ENCODE data around the gene PUS7. TPM values are rescaled to one million over a fixed set of nuclear protein-coding genes. Genes with fewer than 3 reads are reported as not detected.
"Not testable (repeated sequence)": the region's sequence is repeated elsewhere in the genome, so short reads cannot be mapped to it uniquely, and the experiment has no call there.

Gene PUS7
- polyA plus RNA-seq, 1 donor, result 14.4 TPM

- no peak overlapping the region for H3K4me3 ChIP-seq (ENCODE audit: low read length)
- no CpG with 5 or more reads among the region's 2 CpGs for WGBS (ENCODE audit: insufficient coverage, low lambda C conversion rate)
Observed at GRCh38 chr7:105423987-105424386, 98.1 kb downstream of the PUS7 start.

GRCh38 chr7:105413887-105414437, 108.1 kb downstream of the PUS7 start:
- peaks cover 3% of the 10 kb centered on the region for H3K9me3 ChIP-seq (ENCODE audit: control insufficient read depth, low read depth, low read length)
- H3K4me3 ChIP-seq (ENCODE audit: low read length), result no peak overlapping the region
- no peaks in the 10 kb centered on the region for H3K27me3 ChIP-seq (ENCODE audit: control insufficient read depth, insufficient read depth, low read length)
- WGBS (ENCODE audit: insufficient coverage, low lambda C conversion rate), result 86% methylated on average over 7 of the region's 8 CpGs
- DNase-seq, result no peak
- no peaks in the 10 kb centered on the region for H3K36me3 ChIP-seq (ENCODE audit: control insufficient read depth, insufficient read depth, low read length)
- no peak overlapping the region for H3K27ac ChIP-seq (ENCODE audit: low read length)
- no peaks in the 10 kb centered on the region for H3K4me1 ChIP-seq (ENCODE audit: control insufficient read depth, insufficient read depth, low read length)

More at GRCh38 chr7:105423987-105424386, 98.1 kb downstream of the PUS7 start:
- H3K27me3 ChIP-seq (ENCODE audit: control insufficient read depth, insufficient read depth, low read length), result no peaks in the 10 kb centered on the region
- no peaks in the 10 kb centered on the region for H3K4me1 ChIP-seq (ENCODE audit: control insufficient read depth, insufficient read depth, low read length)
- no peaks in the 10 kb centered on the region for H3K9me3 ChIP-seq (ENCODE audit: control insufficient read depth, low read depth, low read length)
- H3K27ac ChIP-seq (ENCODE audit: low read length), result no peak overlapping the region
- no peak for DNase-seq
- no peaks in the 10 kb centered on the region for H3K36me3 ChIP-seq (ENCODE audit: control insufficient read depth, insufficient read depth, low read length)

GRCh38 chr7:105410774-105411173, 111.3 kb downstream of the PUS7 start:
- no CpG with 5 or more reads among the region's 36 CpGs for WGBS (ENCODE audit: insufficient coverage, low lambda C conversion rate)
- DNase-seq; H3K27me3 ChIP-seq (ENCODE audit: control insufficient read depth, insufficient read depth, low read length): not testable (repeated sequence)

GRCh38 chr7:105409775-105410174, 112.3 kb downstream of the PUS7 start:
- H3K9me3 ChIP-seq (ENCODE audit: control insufficient read depth, low read depth, low read length); H3K27ac ChIP-seq (ENCODE audit: low read length); DNase-seq; H3K4me1 ChIP-seq (ENCODE audit: control insufficient read depth, insufficient read depth, low read length); H3K4me3 ChIP-seq (ENCODE audit: low read length); H3K27me3 ChIP-seq (ENCODE audit: control insufficient read depth, insufficient read depth, low read length); H3K36me3 ChIP-seq (ENCODE audit: control insufficient read depth, insufficient read depth, low read length): not testable (repeated sequence)
- no CpG with 5 or more reads among the region's 3 CpGs for WGBS (ENCODE audit: insufficient coverage, low lambda C conversion rate)

More at GRCh38 chr7:105410774-105411173, 111.3 kb downstream of the PUS7 start:
- H3K27ac ChIP-seq (ENCODE audit: low read length); H3K4me1 ChIP-seq (ENCODE audit: control insufficient read depth, insufficient read depth, low read length); H3K36me3 ChIP-seq (ENCODE audit: control insufficient read depth, insufficient read depth, low read length); H3K4me3 ChIP-seq (ENCODE audit: low read length); H3K9me3 ChIP-seq (ENCODE audit: control insufficient read depth, low read depth, low read length): not testable (repeated sequence)

GRCh38 chr7:105408791-105409410, 113.2 kb downstream of the PUS7 start:
- 100% methylated on average over 4 of the region's 5 CpGs for WGBS (ENCODE audit: insufficient coverage, low lambda C conversion rate)
- no peaks in the 10 kb centered on the region for H3K4me1 ChIP-seq (ENCODE audit: control insufficient read depth, insufficient read depth, low read length)

More at GRCh38 chr7:105408791-105409410, 113.2 kb downstream of the PUS7 start:
- no peak for DNase-seq
- H3K36me3 ChIP-seq (ENCODE audit: control insufficient read depth, insufficient read depth, low read length), result no peaks in the 10 kb centered on the region
- no peaks in the 10 kb centered on the region for H3K27me3 ChIP-seq (ENCODE audit: control insufficient read depth, insufficient read depth, low read length)
- no peak overlapping the region for H3K4me3 ChIP-seq (ENCODE audit: low read length)
- H3K27ac ChIP-seq (ENCODE audit: low read length), result no peak overlapping the region
- H3K9me3 ChIP-seq (ENCODE audit: control insufficient read depth, low read depth, low read length), result peaks cover 3% of the 10 kb centered on the region

Other genes starting within 250 kb of the PUS7 start
- 26.7 TPM for gene SRPK2, start 133.3 kb downstream of the PUS7 start, polyA plus RNA-seq
- gene RINT1, start 9.9 kb upstream of the PUS7 start, polyA plus RNA-seq, result 21.0 TPM
- gene EFCAB10, start 59.2 kb upstream of the PUS7 start, polyA plus RNA-seq, result 1.4 TPM